NCI-H510A treated with DMSO at 0.1 percent for 48 hours (cell line): ENCODE measurements around the gene RBMX2.
"Not testable (repeated sequence)": the region's sequence is repeated elsewhere in the genome, so short reads cannot be mapped to it uniquely, and the experiment has no call there.

ENCODE experiments used
- DNase-seq: peaks from one replicate; lab custom pipeline; 2025; lab: John Stamatoyannopoulos, UW

Gene RBMX2, protein sequence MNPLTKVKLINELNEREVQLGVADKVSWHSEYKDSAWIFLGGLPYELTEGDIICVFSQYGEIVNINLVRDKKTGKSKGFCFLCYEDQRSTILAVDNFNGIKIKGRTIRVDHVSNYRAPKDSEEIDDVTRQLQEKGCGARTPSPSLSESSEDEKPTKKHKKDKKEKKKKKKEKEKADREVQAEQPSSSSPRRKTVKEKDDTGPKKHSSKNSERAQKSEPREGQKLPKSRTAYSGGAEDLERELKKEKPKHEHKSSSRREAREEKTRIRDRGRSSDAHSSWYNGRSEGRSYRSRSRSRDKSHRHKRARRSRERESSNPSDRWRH

DNA sequence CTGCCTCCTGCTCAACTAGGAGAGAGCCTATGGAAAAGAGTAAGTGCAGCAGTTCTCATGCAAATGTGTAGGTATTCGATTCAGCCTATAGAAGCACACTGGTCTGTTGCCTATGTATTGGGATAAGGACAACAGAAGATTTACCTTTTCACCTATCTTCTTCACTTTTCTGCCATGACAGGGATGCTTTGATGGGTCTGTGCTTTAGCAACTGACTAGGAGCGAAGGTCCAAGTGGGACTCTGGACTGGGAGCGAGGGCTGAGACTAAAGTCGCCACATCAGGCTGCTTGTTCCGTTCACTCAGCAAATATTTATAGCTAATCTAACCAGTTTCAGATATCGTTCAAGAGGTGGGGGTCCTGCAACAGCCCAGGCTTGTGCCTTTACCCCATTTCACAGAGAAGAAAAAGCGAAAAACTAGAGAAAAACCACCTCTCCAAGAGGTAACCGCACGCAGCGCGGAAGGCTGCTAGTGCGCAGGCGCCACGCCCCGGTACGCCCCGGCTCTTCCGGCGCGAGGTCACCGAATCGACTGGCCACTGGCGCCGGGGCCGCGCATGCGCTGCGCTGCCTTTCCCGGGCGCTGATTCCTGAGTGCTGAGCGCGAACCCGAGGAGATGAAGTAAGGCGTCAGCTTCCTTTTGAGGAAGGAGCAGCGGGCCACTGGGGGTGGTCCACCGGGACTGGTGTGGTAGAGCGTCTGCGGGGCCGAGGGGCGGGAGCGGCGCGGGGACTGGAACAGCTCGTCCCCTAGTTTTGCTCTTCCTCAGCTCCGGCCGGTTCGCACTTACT is at the start of gene RBMX2:
RBMX2 (plus strand) TSS at position 573 of the 793 bp plus-strand sequence; CDS start at position 619, 46 bp downstream.
- peak; percentile 52 for DNase-seq

DNA sequence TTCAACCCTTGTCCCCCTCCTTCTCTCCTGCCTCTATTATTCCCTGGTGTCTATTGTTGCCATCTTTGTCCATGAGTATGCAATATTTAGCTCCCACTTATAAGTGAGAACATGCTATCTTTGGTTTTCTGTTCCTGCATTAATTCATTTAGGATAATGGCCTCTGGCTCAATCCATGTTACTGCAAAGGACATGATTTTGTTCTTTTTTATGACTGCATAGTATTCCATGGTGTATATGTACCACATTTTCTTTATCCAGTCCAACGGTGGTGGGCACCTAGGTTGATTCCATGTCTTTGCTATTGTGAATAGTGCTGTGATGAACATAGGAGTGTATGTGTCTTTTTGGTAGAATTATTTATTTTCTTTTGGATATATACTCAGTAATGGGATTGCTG is 49.7 kb upstream of the RBMX2 start:
- DNase-seq: not testable (repeated sequence)

DNA sequence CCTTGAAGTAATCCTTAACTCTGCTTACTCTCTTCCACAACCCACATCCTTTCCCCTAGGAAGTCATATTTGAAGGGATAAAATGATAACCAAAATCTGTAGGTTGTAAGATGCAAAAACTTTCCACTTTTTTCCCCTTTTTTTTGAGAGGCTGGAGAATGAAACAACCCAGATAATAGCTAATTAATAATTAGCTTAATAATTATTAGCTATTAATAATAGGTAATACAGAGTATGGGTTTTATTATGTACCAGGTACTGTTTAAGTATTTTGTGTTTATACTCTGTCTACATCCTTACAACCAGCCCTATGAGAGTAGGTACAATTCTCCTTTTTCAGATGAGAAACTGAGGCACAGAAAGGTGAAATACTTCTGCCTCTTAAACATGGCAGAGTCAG is 25.7 kb upstream of the RBMX2 start:
- no peak for DNase-seq

DNA sequence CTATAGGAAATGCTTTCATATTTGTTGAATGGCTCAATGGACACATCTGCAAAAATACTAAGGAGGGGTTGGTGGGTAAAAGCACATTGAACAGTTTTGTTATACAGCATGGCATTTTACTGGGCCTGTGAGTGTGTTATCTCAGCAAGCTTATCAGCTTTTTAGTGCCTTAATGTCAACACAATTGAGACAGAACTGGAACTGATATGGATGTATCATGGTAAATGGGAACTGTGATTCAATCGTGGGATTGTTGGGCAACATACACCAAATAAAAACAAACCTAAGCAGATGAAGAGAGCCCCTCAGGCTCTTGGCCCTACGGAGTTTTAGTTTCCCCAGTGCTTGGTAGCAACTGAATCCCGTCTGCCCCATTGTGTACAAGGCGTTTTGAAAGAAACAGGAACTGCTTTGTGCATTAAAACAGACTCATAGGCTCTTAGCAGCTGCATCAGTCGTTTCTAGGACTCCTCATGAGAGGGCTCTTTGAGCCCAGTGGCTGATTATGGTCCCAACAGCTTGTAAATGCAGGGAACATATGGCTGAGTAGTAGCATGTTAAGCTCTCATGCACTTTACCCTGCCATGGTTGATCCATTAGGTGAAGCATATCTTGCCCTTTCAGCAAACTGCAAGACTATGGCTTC is 23.6 kb upstream of the RBMX2 start:
- no peak for DNase-seq

DNA sequence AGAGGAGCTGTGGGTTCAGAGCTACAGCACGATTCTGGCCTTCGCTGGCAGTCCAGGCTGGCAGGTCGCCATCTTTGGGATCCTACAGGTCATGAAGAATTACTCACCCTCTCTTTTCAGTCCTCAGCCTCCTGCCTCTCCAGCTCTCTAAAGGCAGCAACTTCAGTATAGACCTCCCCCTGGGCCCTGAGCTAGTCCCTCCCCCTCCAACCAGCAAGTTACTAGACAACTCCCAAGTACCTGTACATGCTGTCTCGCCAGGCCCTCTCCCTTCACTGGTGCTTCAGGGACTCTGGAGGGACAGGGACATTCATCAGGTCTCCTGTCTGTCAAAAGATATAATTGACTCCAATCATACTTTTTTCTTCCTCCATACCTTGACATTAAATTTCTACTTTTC is 16.3 kb upstream of the RBMX2 start, which contains the start of gene GPR119:
GPR119 (minus strand) TSS at position 155 of the 400 bp plus-strand sequence. CDS start 227 bp downstream, outside the sequence.
- DNase-seq: no peak

DNA sequence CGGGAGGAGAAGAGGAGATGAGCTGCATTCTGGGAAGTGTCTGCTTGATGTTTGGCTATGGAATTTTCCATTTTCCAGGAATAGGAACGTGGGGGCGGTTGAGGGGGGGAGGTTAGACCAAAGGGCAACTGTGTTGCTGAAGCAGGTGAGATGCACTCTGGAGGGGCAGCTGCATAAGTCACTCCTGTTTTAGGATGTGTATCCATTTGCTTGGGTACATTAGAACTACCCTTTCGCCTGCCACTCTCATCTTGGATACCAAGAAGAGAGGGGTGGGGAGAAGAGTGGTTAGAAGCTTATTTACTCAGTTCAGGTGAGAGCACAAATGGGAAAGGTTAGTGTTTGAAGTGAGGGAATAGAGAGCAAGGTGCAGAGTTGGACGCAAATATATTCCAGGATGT is 15.4 kb upstream of the RBMX2 start:
- DNase-seq: peak; percentile 7

DNA sequence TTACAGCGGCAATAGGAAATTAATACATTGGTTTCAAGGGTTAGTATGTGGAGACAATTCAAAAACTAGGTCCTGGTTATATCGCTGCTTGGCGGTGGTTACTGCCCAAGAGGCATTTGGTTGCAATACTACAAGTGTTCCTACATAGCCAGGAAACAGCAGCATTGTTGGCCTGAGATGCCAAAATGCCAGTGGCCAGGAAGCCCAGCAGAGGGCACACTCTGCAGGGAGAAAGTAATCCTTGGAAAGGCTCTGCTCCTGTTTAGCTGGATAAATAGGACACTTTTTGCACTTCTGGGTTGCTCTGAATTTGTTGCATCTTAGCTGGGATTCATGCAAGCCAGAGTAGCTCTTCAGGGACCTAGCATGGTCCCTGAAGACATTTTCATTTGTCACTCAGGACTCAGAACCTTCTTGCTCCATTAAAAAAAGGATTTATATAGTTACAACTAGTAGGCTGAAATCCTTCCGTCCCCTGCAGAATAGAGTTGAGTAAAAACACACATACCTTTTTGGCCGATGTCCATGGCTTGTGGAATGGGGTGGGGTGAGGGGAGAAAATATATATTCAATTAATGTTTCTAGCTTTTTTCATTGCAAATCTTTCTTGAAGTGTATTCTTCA is 8.2 kb upstream of the RBMX2 start:
- peak; percentile 36 for DNase-seq

DNA sequence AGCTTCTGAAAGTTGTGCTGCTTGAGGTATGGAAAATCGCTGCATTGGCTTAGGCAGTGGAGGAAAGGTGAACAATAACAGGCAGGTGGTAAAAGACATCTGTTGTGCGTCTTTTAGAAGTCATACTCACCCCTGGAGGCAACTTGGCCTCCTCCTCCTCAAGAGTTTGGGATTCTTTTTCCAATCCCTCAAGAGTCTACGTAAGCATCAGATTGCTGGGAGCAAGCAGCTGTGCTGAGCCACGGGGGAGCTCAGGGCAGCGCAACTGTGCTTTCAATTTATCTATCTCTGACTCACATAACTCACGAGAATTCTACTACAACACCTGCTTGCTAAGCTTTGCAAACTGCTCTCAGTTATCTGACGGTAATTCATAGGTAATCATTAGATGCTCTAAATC is 6.4 kb upstream of the RBMX2 start:
- DNase-seq: no peak

DNA sequence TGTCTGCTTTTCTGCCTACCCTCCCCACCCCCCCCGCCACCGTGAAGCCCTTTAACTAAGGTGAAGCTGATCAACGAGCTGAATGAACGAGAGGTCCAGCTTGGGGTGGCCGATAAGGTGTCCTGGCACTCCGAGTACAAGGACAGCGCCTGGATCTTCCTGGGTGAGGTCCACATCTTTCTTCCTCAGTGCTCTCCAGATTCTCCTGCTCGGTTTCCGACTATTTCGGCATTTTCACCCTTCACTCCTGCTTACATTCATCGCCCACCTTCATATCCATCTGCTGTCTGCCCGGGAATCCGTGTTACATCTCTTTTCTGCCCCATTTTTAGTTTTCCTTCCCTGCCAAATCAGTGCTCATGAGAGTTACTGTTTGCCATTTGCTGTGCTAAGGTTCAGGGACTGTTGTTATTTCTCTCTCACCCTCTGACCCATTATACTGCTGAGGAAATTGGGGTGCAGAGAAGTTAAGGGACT is 459 bp downstream of the RBMX2 start:
- DNase-seq: no peak

DNA sequence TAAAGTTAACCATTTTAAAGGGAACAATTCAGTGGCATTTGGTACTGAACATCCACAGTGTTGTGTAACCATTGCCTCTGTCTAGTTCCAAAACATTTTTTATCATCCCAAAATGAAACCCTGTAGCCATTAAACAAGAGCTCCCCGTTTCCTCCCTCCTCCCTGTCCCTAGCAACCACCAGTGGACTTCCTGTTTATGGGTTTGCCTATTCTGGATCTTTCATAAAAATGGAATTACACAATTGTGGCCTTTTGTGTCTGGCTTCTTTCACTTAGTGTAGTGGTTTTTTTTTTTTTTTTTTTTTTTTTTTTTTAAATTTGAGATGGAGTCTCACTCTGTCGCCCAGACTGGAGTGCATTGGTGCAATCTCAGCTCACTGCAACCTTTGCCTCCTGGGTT is 11.6 kb downstream of the RBMX2 start:
- no peak for DNase-seq

DNA sequence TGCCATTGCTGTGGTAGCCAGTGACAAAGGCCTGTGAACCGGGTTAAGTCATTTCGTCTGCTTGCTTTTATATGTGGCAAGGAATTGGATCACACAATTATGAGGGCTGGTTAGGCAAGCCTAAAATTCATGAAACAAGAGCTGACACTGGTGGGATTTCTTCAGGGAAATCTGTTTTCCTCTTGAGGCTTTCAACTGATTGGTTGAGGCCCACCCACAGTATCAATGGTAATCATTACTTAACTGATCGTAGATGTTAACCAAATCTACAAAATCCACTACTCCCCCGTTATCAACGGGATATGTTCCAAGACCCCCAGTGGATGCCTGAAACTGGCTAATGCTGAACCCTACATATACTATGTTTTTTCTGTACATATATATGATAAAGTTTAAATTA is 13.0 kb downstream of the RBMX2 start:
- no peak for DNase-seq

DNA sequence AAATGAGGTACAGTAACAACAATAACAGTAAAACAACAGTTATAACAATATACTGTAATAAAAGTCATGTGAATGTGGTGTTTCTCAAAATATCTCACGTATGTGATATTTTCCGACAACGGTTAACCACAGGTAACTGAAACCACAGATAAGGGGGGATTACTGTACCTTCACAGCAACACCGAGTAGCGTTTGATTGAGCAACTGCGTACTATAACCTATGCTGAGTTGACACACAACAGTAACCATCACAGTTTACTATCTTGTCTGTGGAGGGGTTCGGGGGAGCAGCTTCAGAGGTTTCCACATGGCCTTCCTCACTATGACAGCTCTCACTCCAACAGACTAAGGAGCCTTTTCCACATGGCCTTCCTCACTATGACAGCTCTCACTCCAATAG is 13.4 kb downstream of the RBMX2 start:
- no peak for DNase-seq

DNA sequence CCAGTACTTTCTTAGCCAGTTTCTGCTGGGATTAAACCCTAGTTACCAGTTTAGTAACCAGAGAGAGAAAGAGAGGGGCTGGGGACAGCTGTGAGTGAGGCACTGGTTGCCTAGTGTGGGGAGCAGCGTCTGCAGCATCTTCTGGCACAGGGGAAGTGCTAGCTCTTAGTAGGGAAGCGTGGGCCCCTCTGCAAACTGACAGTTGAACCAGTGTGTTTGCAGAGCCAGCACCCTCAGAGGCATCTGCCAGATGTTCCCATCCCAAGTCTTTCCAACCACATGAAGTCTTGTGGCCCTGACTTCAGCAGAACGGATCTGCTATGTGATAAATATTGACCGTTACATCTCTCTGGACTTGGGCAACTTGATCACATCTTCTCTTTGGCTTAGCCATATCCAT is 15.0 kb downstream of the RBMX2 start:
- DNase-seq: no peak

DNA sequence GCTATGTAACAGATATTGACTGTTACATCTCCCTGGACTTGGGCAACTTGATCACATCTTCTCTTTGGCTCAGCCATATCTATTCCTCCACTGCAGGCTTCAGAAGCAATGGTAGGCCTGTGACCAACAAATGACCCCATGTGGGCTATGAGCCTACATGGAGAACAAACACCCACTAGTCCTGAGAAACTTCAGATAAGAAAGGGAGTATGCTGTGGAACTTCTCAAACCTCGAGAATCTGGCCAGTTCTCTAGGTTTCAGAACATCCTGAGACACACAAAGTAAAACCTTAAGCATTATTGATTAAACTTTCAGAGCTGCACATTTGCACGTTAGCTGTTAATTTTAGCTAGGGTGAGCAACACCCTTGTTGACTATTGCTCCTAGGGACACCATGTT is 16.3 kb downstream of the RBMX2 start:
- DNase-seq: no peak

DNA sequence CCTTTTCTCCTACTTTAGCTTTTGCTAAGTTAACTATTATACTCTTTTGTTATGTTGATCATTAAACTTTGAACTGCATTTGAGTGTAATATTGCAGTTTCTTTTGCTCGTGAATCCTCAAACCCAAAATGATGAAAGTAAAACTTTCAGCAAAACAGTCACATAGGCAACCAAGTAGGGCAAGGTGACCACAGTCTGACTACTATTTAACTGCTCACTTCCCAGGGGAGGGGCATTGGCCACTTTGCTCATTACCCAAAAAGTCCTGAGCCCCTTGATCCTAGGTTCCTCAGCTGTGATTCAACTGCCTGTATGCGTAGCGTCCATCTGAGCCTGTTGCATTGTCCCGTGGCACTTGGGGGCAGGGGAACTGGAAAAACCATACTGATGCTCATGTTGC is 17.0 kb downstream of the RBMX2 start:
- no peak for DNase-seq

DNA sequence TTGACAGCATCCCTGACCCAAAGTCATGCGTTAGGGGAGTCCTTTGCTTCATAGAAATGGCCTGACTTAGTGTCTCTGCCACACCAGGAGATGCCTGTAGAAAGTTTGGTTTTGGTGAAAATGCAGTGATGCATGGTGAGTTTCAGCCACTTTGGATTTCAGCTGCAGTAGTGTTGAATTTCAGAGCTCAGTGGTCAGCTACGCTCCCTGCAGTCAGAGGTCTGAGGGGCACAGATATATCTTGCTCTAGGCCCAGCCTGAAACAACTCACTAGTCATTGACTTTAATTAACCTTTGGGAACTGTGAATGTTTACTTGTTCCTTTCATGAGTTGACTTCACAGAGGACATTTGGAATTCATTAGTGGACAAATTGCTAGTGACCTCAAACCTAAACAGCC is 17.5 kb downstream of the RBMX2 start:
- DNase-seq: no peak

DNA sequence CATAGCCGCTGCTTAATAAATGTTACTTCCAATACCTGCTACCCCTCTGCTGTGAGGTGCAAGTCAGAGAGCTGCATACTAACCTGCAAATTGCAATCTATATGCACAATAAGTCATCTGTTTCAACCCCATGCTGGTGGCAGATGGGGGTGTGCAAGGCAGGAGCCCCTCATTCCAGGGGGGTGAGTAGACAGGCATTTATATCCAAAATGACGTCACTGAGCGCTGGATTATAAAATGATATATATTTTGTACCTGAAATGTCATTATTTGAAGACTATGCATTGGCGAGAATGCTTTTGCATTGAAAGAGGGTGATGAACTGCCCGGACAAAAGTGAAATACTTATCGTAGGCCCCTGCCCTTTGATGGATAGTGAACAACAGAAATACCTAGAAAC is 24.7 kb downstream of the RBMX2 start:
- DNase-seq: no peak

DNA sequence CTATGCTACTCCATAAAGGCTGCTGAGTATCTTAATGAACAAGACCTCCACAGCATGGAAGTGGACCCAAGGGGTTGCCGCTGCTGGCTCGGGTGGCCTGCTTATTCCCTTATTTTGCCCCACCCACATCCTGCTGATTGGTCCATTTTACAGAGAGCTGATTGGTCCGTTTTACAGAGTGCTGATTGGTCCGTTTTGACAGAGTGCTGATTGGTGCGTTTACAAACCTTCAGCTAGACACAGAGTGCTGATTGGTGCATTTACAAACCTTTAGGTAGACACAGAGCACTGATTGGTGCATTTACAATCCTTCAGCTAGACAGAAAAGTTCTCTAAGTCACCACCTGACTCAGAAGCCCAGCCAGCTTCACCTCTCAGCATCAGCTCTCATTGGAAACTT is 27.4 kb downstream of the RBMX2 start:
- not testable (repeated sequence) for DNase-seq

DNA sequence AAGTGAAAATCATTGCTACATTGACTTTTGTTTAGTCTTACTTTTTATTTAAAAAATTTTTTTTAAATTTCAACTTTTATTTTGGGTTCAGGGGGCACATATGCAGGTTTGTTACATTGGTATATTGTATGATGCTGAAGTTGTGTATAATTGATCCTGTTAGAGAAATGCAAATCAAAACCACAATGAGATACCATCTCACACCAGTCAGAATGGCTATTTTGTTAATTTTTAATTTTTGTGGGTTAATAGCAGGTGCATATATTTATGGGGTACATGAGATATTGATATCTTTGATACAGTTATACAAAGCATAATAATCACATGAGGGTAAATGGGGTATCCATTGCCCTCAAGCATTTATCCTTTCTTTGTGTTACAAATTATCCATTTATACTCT is 34.1 kb downstream of the RBMX2 start:
- no peak for DNase-seq

DNA sequence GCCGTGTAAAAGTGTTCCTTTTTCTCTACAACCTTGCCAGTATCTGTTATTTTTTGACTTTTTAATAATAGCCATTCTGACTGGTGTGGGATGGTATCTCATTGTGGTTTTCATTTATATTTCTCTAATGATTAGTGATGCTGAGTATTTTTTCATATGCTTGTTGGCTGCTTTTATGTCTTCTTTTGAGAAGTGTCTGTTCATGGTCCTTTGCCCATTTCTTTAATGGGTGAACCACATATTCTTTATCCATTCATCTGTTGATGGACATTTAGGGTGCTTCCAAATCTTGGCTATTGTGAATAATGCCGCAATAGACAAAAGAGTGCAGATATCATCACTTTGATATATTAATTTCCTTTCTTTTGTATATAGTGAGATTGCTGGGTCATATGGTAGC is 36.2 kb downstream of the RBMX2 start:
- not testable (repeated sequence) for DNase-seq

DNA sequence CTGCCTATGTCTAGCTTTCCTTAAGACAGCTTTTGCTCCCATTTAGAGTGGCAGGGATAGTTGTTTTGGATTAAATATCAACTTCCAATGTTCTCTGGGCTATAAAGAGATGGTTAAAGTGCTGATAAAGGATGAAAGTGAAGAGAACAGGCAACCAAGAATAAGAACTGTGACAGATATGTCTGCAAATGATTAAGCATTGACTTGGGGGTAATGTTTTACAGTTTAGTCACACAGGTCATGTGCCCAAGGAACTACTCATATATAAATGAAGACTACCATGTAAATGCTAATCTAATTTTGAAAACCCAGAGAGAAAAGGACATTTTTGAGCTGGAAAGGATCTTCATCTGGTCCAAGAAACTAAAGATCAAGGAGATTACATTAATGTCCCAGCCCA is 42.1 kb downstream of the RBMX2 start:
- no peak for DNase-seq

DNA sequence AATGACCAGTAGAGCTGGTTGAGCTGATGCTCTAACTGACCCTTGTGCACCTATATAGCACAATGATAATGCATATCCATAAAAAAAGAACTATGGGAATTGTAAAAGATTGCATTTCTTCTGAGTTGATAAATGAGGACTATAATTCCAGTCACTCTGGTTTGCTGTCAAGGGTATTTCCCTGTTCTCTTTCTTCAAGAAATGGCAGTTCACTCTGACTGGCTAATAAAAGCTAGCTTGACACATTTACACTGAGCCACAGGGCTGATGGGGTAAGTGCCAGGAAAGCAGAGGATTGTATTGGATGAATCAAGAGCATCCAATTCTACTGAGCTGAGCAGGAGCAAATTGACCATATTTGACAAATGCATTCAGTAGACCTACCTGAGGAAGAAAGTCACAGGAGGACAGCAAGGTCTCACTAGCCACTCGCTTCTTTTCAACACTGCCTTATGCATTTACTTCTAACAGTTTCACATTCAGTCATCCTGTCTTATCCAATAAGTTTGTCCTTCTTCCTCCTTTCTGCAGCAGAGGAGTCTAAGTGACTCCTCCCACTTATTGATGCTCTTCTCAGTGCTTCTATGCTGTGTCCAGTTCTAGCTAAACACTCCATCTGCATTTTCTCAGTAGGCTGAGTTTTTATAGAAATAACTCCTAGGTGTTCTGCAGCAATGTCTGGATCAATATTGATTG is 43.0 kb downstream of the RBMX2 start:
- DNase-seq: no peak
